Activated CD4-positive, alpha-beta T cell treated with anti-CD3 and anti-CD28 coated beads, Interleukin-2, Interleukin-6, amounts not matched to agents 100 ng/mL and 50 ng/mL, durations not matched to agents 16 hours and 8 hours (primary cell): ENCODE measurements around the gene CEP162.
"Not testable (repeated sequence)": the region's sequence is repeated elsewhere in the genome, so short reads cannot be mapped to it uniquely, and the experiment has no call there.

Experiments
- DNase-seq: peaks from one replicate; pipeline ENCODE4 v3.0.0-alpha.2; 2020

CEP162 gene

GRCh38 chr6:84223608-84224007 lies 3.8 kb downstream of the CEP162 start:
- DNase-seq, result not testable (repeated sequence)

GRCh38 chr6:84222426-84222825 lies 5.0 kb downstream of the CEP162 start:
- DNase-seq, result no peak

- no peak for DNase-seq
These were observed 6.5 kb downstream of the CEP162 start for GRCh38 chr6:84220809-84221409.

- DNase-seq, result no peak
These were observed 9.4 kb downstream of the CEP162 start for GRCh38 chr6:84218091-84218490.

- DNase-seq, result no peak
These were observed 14.2 kb downstream of the CEP162 start for GRCh38 chr6:84213217-84213616.

GRCh38 chr6:84204011-84204410 lies 23.4 kb downstream of the CEP162 start:
- DNase-seq, result no peak

- not testable (repeated sequence) for DNase-seq
These were observed 27.5 kb downstream of the CEP162 start for GRCh38 chr6:84199987-84200386.

GRCh38 chr6:84197708-84198107 lies 29.7 kb downstream of the CEP162 start:
- DNase-seq, result no peak

- no peak for DNase-seq
These were observed 34.2 kb downstream of the CEP162 start for GRCh38 chr6:84193114-84193708.

- DNase-seq, result no peak
These were observed 35.6 kb downstream of the CEP162 start for GRCh38 chr6:84191802-84192201.

GRCh38 chr6:84189356-84189755 lies 38.1 kb downstream of the CEP162 start:
- not testable (repeated sequence) for DNase-seq

- no peak for DNase-seq
These were observed 44.0 kb downstream of the CEP162 start for GRCh38 chr6:84183430-84183829.

- DNase-seq, result no peak
These were observed 45.4 kb downstream of the CEP162 start for GRCh38 chr6:84182001-84182400.

GRCh38 chr6:84177241-84177640 lies 50.2 kb downstream of the CEP162 start:
- DNase-seq, result no peak

- no peak for DNase-seq
These were observed 54.9 kb downstream of the CEP162 start for GRCh38 chr6:84172574-84172973.

GRCh38 chr6:84172080-84172479 lies 55.4 kb downstream of the CEP162 start:
- DNase-seq, result no peak

GRCh38 chr6:84167457-84167856 lies 60.0 kb downstream of the CEP162 start:
- no peak for DNase-seq

GRCh38 chr6:84166395-84166794 lies 61.0 kb downstream of the CEP162 start:
- DNase-seq, result no peak

- not testable (repeated sequence) for DNase-seq
These were observed 63.1 kb downstream of the CEP162 start for GRCh38 chr6:84164328-84164727.

GRCh38 chr6:84161190-84161589 lies 66.3 kb downstream of the CEP162 start:
- DNase-seq, result no peak

GRCh38 chr6:84156306-84156705 lies 71.1 kb downstream of the CEP162 start:
- DNase-seq, result no peak

- no peak for DNase-seq
These were observed 75.8 kb downstream of the CEP162 start for GRCh38 chr6:84151669-84152068.

GRCh38 chr6:84150705-84151104 lies 76.7 kb downstream of the CEP162 start:
- peak; percentile 53 for DNase-seq

- no peak for DNase-seq
These were observed 85.9 kb downstream of the CEP162 start for GRCh38 chr6:84141521-84141920.

GRCh38 chr6:84139311-84139710 lies 88.1 kb downstream of the CEP162 start:
- DNase-seq, result no peak
